ENCODE results near the gene SPSB1. TPM values are rescaled to one million over a fixed set of nuclear protein-coding genes. Genes with fewer than 3 reads are reported as not detected.
A peak's percentile ranks its signal among the peaks of the same experiment; 100 is the strongest.

Gene SPSB1
- total and polyA plus RNA-seq, 12 donors: 1.4 to 14.0 (median 9.9) TPM

DNA sequence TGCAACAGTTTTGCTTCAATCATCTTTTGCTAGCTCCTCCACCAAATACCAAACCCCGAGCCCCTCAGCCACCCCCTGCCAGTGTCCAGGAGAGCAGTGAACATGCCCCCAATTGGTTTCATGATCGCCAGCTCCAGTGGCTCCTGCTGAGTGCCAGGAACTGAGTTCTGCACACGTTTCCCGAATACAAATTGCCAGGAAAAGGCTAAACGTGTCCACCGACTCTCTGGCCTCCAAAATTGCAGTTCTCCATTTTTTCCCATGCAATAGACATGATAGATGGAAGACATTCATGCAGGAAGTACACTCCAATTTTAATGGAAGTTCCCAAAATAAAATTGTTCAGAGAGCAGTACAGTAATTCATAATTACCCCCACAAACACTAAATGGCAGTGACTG lies 101.3 kb downstream of the SPSB1 start:
- H3K36me3 ChIP-seq (replicated peaks in 1 of 2): no peaks in the 10 kb centered on the region
- no peak overlapping the region for H3K27ac ChIP-seq
- no peak for TF ChIP-seq POLR2A (IDR thresholded peaks at IDR 0.05)
- TF ChIP-seq, protein P1, sequence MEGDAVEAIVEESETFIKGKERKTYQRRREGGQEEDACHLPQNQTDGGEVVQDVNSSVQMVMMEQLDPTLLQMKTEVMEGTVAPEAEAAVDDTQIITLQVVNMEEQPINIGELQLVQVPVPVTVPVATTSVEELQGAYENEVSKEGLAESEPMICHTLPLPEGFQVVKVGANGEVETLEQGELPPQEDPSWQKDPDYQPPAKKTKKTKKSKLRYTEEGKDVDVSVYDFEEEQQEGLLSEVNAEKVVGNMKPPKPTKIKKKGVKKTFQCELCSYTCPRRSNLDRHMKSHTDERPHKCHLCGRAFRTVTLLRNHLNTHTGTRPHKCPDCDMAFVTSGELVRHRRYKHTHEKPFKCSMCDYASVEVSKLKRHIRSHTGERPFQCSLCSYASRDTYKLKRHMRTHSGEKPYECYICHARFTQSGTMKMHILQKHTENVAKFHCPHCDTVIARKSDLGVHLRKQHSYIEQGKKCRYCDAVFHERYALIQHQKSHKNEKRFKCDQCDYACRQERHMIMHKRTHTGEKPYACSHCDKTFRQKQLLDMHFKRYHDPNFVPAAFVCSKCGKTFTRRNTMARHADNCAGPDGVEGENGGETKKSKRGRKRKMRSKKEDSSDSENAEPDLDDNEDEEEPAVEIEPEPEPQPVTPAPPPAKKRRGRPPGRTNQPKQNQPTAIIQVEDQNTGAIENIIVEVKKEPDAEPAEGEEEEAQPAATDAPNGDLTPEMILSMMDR (IDR thresholded peaks at IDR 0.05): no peak
- no peaks in the 10 kb centered on the region for H3K9me3 ChIP-seq (replicated peaks in 1 of 3)
- no peak for DNase-seq
- no peak overlapping the region for H3K4me3 ChIP-seq
- intact Hi-C loops (cut with DNase I): no loop called here
- H3K4me1 ChIP-seq (replicated peaks in 1 of 2): peaks cover 1 to 3% of the 10 kb centered on the region in 2 donors
- no peaks in the 10 kb centered on the region for H3K27me3 ChIP-seq
- 41 to 70% (median 62%) methylated on average over 6 of the region's 6 CpGs for WGBS, 4 donors

DNA sequence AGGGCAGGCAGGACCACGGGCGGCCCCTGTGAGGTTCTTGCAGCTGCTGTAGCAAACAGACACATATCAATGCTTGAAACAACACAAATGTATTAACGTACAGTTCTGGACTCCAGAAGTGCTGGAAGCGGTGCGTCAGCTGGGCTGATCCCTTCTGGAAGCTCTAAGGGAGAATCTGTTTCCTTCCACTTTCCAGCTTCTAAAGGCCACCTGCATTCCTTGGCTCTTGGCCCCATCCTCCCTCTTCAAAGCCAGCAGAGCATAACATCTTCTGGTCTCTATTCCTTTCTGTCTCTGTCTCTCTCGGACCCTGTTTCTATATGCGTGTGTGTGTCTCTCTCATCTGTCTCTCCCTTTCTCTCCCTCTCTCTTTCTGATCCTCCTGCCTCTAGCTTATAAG lies 102.3 kb downstream of the SPSB1 start:
- no peak overlapping the region for H3K4me3 ChIP-seq
- H3K36me3 ChIP-seq (replicated peaks in 1 of 2): no peaks in the 10 kb centered on the region
- 88 to 99% (median 96%) methylated on average over 7 of the region's 7 CpGs for WGBS, 4 donors
- intact Hi-C loops (cut with DNase I): no loop called here
- TF ChIP-seq, protein P1 (IDR thresholded peaks at IDR 0.05): no peak
- TF ChIP-seq POLR2A (IDR thresholded peaks at IDR 0.05): no peak
- peaks cover 0 to 8% of the 10 kb centered on the region in 2 donors for H3K4me1 ChIP-seq (replicated peaks in 1 of 2)
- no peaks in the 10 kb centered on the region for H3K27me3 ChIP-seq
- no peak for DNase-seq
- no peaks in the 10 kb centered on the region for H3K9me3 ChIP-seq (replicated peaks in 1 of 3)
- H3K27ac ChIP-seq: no peak overlapping the region

DNA sequence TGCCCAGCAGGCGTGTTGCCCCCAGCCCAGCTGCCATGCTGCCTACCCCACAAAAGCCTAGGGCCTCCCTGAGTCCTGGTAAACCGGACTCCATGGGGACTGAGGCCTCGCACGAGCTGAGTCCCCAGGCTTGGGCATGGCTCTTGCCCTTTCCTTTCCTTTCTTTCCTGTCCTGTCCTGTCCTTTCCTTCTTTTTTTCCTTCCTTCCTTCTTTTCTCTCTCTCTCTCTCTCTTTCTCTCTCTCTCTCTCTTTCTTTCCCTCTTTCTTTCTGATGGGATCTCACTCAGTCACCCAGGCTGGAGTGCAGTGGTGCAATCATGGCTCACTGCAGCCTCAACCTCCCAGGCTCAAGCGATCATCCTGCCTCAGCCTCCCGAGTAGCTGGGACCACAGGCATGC lies 104.4 kb downstream of the SPSB1 start:
- WGBS, 4 donors: 88 to 96% (median 93%) methylated on average over 5 to 6 of the region's 6 CpGs
- no peak overlapping the region for H3K27ac ChIP-seq
- H3K27me3 ChIP-seq: no peaks in the 10 kb centered on the region
- TF ChIP-seq, protein P1 (IDR thresholded peaks at IDR 0.05): no peak
- no peak for TF ChIP-seq POLR2A (IDR thresholded peaks at IDR 0.05)
- no peak for DNase-seq
- H3K4me3 ChIP-seq: no peak overlapping the region
- intact Hi-C loops (cut with DNase I): no loop called here
- H3K4me1 ChIP-seq (replicated peaks in 1 of 2): peaks cover 16 to 29% of the 10 kb centered on the region in 2 donors
- no peaks in the 10 kb centered on the region for H3K9me3 ChIP-seq (replicated peaks in 1 of 3)
- no peaks in the 10 kb centered on the region for H3K36me3 ChIP-seq (replicated peaks in 1 of 2)

DNA sequence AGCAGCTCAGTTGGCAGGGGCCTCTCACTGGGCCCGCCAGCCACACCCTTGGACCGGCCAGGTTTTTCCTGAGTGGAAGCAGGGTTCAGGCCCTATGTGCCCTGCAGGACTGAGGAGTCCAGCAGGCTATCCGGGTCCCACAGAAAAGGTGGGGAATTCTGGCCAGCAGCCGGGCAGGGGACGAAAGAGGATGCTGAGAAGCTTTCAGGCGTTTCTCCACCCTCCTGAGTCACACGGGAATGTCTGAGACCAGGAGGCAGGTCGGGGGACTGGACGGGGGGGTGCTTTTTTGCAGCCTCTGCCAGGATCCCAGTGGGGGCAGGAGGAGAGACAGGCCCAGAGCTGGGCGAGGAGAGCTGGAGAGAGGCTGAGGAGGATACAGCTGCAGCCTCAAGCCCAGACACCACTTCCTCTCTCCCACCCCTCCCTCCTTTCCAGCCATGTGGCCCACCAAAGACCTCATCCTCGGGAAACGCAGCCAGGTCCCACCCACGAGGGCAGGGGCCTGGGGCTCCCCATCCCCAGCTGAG lies 105.4 kb downstream of the SPSB1 start:
- no peak overlapping the region for H3K4me3 ChIP-seq
- H3K9me3 ChIP-seq (replicated peaks in 1 of 3): no peaks in the 10 kb centered on the region
- peak overlapping the region in 1 of 5 donors; percentile 8 for H3K27ac ChIP-seq
- H3K27me3 ChIP-seq: no peaks in the 10 kb centered on the region
- 39 to 55% (median 52%) methylated on average over 11 to 13 of the region's 13 CpGs for WGBS, 4 donors
- H3K4me1 ChIP-seq (replicated peaks in 1 of 2): peaks cover 18 to 34% of the 10 kb centered on the region in 2 donors
- TF ChIP-seq, protein P1 (IDR thresholded peaks at IDR 0.05): no peak
- no peak for TF ChIP-seq POLR2A (IDR thresholded peaks at IDR 0.05)
- DNase-seq: peak in 3 of 7 donors; percentile 13 to 73 (median 56)
- intact Hi-C loops (cut with DNase I): no loop called here
- H3K36me3 ChIP-seq (replicated peaks in 1 of 2): no peaks in the 10 kb centered on the region
